ENCODE results near the gene PER3.

DNA sequence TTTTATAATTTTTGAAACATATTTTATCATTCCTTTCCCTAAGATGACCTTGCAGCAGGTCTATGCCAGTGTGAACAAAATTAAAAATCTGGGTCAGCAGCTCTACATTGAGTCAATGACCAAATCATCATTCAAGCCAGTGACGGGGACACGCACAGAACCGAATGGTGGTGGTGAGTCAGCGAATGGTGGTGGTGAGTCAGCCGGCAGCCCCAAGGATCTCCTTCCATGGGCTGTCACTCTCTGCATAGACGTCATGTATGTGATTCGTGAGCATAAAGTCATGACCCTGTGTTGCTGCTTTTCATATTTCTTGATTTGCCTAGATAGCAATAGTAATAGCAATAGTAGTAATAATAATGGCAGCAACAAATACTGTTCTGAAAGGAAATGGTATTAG, 26.3 kb downstream of the PER3 start:
- TF ChIP-seq REST (IDR thresholded peaks at IDR 0.05; ENCODE audit: low read depth) (no peak), EZH2 (IDR thresholded peaks at IDR 0.05) (no peak), CTCF (IDR thresholded peaks at IDR 0.05 in 2 of 3, conservative IDR thresholded peaks at IDR 0.05 in 1 of 3; ENCODE audit: borderline replicate concordance in 1 of 3, insufficient read depth in 1 of 3, low read depth in 2 of 3, low read length in 2 of 3) (no peak), ATF3 (IDR thresholded peaks at IDR 0.05) (peak; percentile 55; the same call in 1 of the 2 replicates), EGR1 (IDR thresholded peaks at IDR 0.05; ENCODE audit: low read depth) (no peak)

Data from HCT116 (cell line).